GM12873 (cell line): ENCODE data around the gene KLHL35.

ENCODE experiments used
- CTCF ChIP-seq: IDR thresholded peaks from 2 replicates; pipeline ENCODE4 v1.5.1; 2012; ENCODE audit warnings: low read depth, mild to moderate bottlenecking, moderate library complexity, low read length, control low read depth; ENCODE audit not compliant: insufficient read depth; ENCODE audit errors: missing control alignments

Gene KLHL35

GRCh38 chr11:75477614-75477935 is 44.6 kb upstream of the KLHL35 start:
- no peak for TF ChIP-seq CTCF

- no peak for TF ChIP-seq CTCF
Measured at GRCh38 chr11:75476739-75477613, 44.0 kb upstream of the KLHL35 start.

- TF ChIP-seq CTCF, result no peak
Measured at GRCh38 chr11:75475767-75476650, 43.0 kb upstream of the KLHL35 start.

GRCh38 chr11:75474878-75475766 is 42.1 kb upstream of the KLHL35 start:
- TF ChIP-seq CTCF, result no peak

GRCh38 chr11:75474240-75474639 is 41.2 kb upstream of the KLHL35 start:
- no peak for TF ChIP-seq CTCF

- no peak for TF ChIP-seq CTCF
Measured at GRCh38 chr11:75473684-75474083, 40.7 kb upstream of the KLHL35 start.
